ENCODE data around the gene ZNF829.

ZNF829 gene

DNA sequence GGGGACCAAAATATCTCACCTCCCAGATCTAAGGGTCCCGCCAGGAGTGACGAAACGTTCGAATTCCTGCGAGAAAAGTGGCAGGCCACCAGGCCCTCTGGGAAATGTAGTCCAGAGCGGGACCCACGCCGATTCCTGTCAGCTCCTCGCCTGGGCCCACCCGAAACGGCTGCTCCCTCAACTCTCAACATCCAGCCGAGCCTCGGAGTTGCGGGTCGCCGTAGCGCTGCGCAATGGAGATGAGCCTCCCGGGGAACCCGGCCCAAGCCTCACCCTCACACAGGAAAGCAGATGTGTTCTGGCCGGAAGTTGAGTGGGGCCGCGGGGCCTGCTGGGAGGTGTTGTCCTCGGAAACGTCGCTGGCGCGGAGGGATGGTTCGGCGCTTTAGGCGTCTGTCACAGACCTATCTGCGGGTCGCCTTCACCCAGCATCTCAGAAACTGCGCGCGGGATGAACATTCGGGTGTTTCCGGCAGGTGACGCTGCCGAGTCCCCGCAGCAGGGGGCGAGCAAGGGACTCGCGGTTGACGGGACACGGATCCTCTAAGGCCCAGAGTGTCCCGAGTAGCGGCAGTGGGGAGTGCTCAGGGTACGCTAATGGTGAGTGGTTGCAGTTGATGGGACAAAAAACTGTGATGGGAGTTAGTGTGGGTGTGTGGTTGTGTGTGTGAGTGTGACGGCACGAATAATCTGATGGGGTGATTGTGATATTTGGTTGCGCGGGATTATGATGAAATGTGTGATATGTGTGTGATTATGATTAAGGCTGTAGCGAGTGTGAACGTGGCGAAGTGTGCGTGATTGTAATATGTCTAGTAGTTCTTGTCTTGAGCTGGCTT lies at the start of gene ZNF829, which contains the start of gene ZNF568:
TSS of gene ZNF829 (minus strand) at position 300 of the 839 bp plus-strand sequence. CDS start 1,124 bp downstream, outside the sequence.
TSS of gene ZNF568 (plus strand) at position 341 of the 839 bp plus-strand sequence. CDS start 6,439 bp downstream, outside the sequence.
- peak; percentile 77 for DNase-seq

DNA sequence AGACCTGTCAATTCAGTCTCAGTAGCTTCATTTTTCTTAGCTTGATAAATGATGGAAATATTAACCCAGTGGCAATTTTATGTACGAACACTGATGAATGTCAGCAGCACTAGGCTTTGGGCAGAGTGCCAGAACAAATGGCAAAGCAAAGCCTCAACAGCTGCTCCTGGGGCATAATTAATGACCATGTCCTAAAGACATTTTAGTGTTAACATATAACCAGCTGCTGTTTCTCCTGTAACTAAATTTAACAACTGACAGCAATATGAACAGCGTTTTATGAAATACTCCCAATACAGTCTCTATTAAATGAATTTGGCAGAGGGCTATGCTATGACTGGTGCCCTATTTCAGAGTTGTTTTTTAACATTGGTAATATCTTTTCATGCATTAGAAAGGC lies 47.2 kb upstream of the ZNF829 start:
- no peak for DNase-seq

GRCh38 chr19:36962346-36962745 lies 46.3 kb upstream of the ZNF829 start:
- DNase-seq, result no peak

GRCh38 chr19:36950335-36951119 lies 34.4 kb upstream of the ZNF829 start:
- DNase-seq, result no peak

- no peak for DNase-seq
Measured at GRCh38 chr19:36939153-36939552, 23.1 kb upstream of the ZNF829 start.

- no peak for DNase-seq
Measured at GRCh38 chr19:36931684-36932083, 15.6 kb upstream of the ZNF829 start.

DNA sequence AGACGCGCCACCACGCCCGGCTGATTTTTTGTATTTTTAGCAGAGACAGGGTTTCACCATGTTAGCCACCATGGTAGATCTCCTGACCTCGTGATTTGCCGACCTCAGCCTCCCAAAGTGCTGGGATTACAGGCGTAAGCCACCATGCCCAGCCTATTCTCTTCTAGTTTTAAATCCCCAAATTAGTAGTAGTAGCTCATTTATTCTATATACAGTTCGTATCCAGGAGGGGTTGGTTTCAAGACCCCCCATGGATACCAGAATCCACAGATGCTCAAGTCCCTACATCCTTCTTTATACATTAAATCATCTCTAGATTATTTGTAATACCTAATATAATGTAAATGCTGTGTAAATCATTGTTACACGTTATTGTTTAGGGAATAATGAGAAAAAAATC lies 2.0 kb upstream of the ZNF829 start:
- no peak for DNase-seq

- no peak for DNase-seq
Measured at GRCh38 chr19:36916991-36917390, 900 bp upstream of the ZNF829 start.

- DNase-seq, result no peak
Measured at GRCh38 chr19:36898422-36898821, 17.7 kb downstream of the ZNF829 start.

- DNase-seq, result no peak
Measured at GRCh38 chr19:36894849-36895383, 21.2 kb downstream of the ZNF829 start.

DNA sequence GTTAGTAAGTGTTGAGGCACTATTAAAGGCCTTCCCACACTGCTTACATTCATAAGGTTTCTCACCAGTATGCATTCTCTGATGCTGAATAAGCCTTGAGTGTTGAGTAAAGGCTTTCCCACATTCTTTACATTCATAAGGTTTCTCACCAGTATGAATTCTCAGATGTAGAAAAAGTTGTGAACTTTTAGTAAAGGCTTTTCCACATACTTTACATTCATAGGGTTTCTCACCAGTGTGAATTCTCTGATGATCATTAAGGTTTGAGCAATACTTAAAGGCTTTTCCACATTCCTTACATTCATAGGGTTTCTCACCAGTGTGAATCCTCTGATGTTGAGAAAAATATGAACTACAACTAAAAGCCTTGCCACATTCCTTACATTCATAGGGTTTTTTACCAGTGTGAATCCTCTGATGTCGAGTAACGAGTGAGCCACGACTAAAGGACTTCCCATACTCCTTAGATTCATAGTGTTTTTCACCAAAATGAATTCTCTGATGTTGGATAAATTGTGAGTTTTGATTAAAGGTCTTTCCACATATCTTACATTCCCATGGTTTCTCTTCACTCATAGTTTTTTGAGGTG lies 24.2 kb downstream of the ZNF829 start:
- DNase-seq, result no peak

GRCh38 chr19:36876993-36877938 lies 38.8 kb downstream of the ZNF829 start:
- no peak for DNase-seq

DNA sequence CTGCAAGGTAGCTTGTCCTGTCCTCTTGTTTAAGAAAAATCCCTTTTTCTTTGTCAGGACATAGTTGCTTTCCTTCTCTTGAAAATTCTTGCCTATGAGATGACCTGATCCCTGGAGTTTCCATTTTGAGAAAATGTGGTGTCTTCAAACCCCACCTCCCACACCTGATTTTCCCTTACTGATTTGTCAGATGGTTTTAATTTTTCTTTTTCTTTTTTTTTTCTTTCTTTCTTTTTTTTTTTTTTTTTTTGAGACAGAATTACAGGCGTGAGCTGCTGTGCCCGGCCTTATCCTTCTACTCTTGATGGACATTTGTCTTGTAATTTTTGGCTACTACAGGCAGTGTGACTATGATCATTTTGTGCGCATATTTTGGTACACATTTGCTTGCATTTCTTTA lies 64.2 kb downstream of the ZNF829 start:
- no peak for DNase-seq

GRCh38 chr19:36850559-36851442 lies 65.3 kb downstream of the ZNF829 start, which contains the start of gene ZNF345:
ZNF345 (plus strand) TSS chr19:36850876; CDS start chr19:36876831, 25,955 bp downstream.
- peak; percentile 94 for DNase-seq

GRCh38 chr19:36849701-36850558 lies 66.2 kb downstream of the ZNF829 start:
- peak; percentile 77 for DNase-seq

GRCh38 chr19:36847968-36848367 lies 68.1 kb downstream of the ZNF829 start:
- no peak for DNase-seq

DNA sequence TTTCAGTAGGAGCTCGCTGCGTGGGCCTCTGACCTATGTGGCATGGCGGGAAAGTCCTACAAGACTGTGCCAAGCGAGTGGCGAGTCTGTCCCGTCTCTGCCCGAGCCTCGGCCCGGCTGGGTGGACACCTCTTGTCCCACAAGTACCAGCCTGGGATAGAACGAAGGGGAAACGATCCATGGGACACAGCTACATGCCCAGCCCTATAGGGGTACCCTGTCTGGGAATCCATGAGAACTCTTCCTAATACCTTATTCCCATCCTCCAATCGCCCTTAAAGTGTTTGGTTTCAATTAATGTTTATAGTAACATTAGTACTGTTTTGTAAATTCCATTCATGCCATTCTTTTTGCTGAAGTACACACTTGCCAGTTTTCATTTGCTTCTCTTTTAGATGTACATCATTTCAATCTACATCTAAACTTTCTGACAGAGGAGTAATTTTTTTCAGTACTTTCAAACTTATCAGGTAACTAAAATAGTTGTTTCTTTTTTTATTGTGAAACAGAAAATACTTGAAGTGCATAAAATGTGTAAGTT lies 77.2 kb downstream of the ZNF829 start:
- no peak for DNase-seq

Data from NCI-H510A (cell line).